Measurements from ENCODE around the gene TXNDC8.
A peak's percentile ranks its signal among the peaks of the same experiment; 100 is the strongest.

The TXNDC8 gene

DNA sequence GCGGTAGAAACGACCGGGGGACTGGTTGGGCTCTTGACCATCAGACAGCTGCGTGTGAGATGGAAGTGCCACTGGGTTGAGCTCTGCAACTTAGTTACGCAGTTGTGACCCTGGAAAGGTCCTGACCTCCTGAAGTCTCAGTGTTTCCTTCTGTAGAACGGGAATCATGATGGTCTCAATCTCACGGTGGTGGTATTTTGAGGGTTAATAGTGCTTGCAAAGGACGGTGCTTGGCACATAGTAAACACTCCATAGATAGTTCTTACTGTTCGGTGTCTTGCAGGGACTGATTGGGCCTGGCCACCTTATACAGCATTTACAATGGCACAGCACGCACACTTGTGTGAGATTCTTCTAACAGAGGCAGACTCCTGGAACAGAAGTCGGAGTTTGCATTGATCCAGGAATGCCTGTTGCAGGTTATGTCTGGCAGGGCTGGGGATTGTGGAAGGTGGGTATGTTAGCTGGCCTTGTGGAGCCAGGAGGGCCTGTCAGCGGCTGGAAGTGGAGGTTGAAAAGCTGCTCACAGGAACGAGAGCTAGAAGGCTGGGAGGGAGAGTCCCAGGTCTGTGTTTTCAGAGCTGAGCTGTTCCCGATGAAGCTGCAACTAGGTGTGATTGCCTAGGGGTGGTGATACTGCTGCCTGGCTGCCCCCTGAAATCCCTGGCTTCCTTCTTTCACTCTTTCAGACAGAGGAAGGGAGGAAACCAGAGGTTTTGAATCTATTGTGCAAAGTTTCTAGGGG is 80.4 kb downstream of the TXNDC8 start:
- Histone ChIP-seq H3K27me3 (ENCODE audit: control insufficient read depth, insufficient read depth, low read length) (no peaks in the 10 kb centered on the region), H3K4me1 (ENCODE audit: control insufficient read depth, insufficient read depth, low read length) (peaks cover 29% of the 10 kb centered on the region), H3K9me3 (ENCODE audit: control insufficient read depth, insufficient read depth, low read length) (no peaks in the 10 kb centered on the region), H3K27ac (ENCODE audit: low read depth, low read length) (peak overlapping the region; percentile 69), H3K4me3 (ENCODE audit: low read depth, low read length) (peak overlapping the region; percentile 94), H3K36me3 (ENCODE audit: control insufficient read depth, insufficient read depth, low read length) (no peaks in the 10 kb centered on the region), H3K9ac (ENCODE audit: low read depth, low read length) (peak overlapping the region; percentile 75)

GRCh38 chr9:110256380-110257096 is 81.1 kb downstream of the TXNDC8 start, which contains the start of gene TXN:
TSS of gene TXN (minus strand) at chr9:110256507. CDS start at chr9:110256435, 72 bp downstream.
- Histone ChIP-seq H3K4me3 (ENCODE audit: low read depth, low read length) (peak within 1 kb of the TSS; percentile 94), H3K27me3 (ENCODE audit: control insufficient read depth, insufficient read depth, low read length) (no peaks in the 10 kb centered on the region), H3K27ac (ENCODE audit: low read depth, low read length) (peak within 1 kb of the TSS; percentile 84), H3K9ac (ENCODE audit: low read depth, low read length) (peak within 1 kb of the TSS; percentile 87), H3K36me3 (ENCODE audit: control insufficient read depth, insufficient read depth, low read length) (no peaks in the 10 kb centered on the region), H3K9me3 (ENCODE audit: control insufficient read depth, insufficient read depth, low read length) (no peaks in the 10 kb centered on the region), H3K4me1 (ENCODE audit: control insufficient read depth, insufficient read depth, low read length) (peaks cover 29% of the 10 kb centered on the region)

GRCh38 chr9:110255463-110256379 is 81.9 kb downstream of the TXNDC8 start:
- Histone ChIP-seq H3K27me3 (ENCODE audit: control insufficient read depth, insufficient read depth, low read length) (no peaks in the 10 kb centered on the region), H3K9ac (ENCODE audit: low read depth, low read length) (peak overlapping the region; percentile 87), H3K4me3 (ENCODE audit: low read depth, low read length) (peak overlapping the region; percentile 94), H3K9me3 (ENCODE audit: control insufficient read depth, insufficient read depth, low read length) (no peaks in the 10 kb centered on the region), H3K36me3 (ENCODE audit: control insufficient read depth, insufficient read depth, low read length) (peaks cover 6% of the 10 kb centered on the region), H3K27ac (ENCODE audit: low read depth, low read length) (peak overlapping the region; percentile 84), H3K4me1 (ENCODE audit: control insufficient read depth, insufficient read depth, low read length) (peaks cover 29% of the 10 kb centered on the region)

- Histone ChIP-seq H3K4me1 (ENCODE audit: control insufficient read depth, insufficient read depth, low read length) (peaks cover 29% of the 10 kb centered on the region), H3K4me3 (ENCODE audit: low read depth, low read length) (peak overlapping the region; percentile 94), H3K36me3 (ENCODE audit: control insufficient read depth, insufficient read depth, low read length) (peaks cover 12% of the 10 kb centered on the region), H3K9ac (ENCODE audit: low read depth, low read length) (peak overlapping the region; percentile 87), H3K9me3 (ENCODE audit: control insufficient read depth, insufficient read depth, low read length) (no peaks in the 10 kb centered on the region), H3K27me3 (ENCODE audit: control insufficient read depth, insufficient read depth, low read length) (no peaks in the 10 kb centered on the region), H3K27ac (ENCODE audit: low read depth, low read length) (peak overlapping the region; percentile 84)
Observed at GRCh38 chr9:110255034-110255462, 82.6 kb downstream of the TXNDC8 start.

DNA sequence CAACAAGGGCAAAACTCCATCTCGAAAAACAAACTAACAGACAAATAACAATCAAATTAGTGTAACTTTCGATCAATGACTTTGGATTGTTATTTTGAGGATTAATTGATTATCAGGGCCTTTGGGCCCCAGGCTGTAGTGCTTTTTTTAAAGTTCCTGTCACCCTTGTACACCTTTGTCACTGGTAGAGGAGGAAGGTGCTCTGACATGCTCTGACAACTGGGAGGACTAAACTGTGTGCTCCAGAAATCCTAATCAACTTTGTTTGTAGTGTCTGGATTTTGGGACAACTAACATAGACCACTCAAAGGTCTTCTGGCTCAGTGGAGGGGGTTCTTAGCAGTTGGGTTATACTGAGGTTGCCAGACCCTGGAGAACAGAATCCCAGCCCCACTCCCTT is 83.2 kb downstream of the TXNDC8 start:
- no peak overlapping the region for H3K9ac ChIP-seq (ENCODE audit: low read depth, low read length)
- peak overlapping the region; percentile 94 for H3K4me3 ChIP-seq (ENCODE audit: low read depth, low read length)
- H3K4me1 ChIP-seq (ENCODE audit: control insufficient read depth, insufficient read depth, low read length), result peaks cover 29% of the 10 kb centered on the region
- peaks cover 18% of the 10 kb centered on the region for H3K36me3 ChIP-seq (ENCODE audit: control insufficient read depth, insufficient read depth, low read length)
- H3K9me3 ChIP-seq (ENCODE audit: control insufficient read depth, insufficient read depth, low read length), result no peaks in the 10 kb centered on the region
- no peak overlapping the region for H3K27ac ChIP-seq (ENCODE audit: low read depth, low read length)
- no peaks in the 10 kb centered on the region for H3K27me3 ChIP-seq (ENCODE audit: control insufficient read depth, insufficient read depth, low read length)
